ENCODE measurements around the gene NSUN2.

NSUN2 gene

DNA sequence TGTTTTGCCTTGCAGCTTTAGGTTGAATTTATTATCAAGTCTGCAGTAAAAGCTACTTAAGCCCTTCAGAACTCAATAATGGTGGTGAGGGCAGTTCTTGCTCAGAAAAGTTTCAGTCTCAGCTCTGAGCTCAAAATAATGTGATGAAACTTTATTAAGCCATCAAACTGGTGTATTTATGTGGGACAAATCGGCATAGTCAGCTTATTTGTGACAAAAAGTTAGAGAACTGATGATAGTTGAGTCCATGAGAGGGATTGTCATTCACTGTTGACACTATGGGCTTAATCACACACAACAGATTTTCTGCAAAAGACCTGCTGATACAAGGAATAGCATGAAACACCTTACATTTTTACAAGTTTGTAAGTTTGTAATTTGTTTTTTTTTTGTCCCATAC is 9.8 kb upstream of the NSUN2 start:
- DNase-seq: no peak

- no peak for DNase-seq
Measured at GRCh38 chr5:6638236-6638635, 5.4 kb upstream of the NSUN2 start.

DNA sequence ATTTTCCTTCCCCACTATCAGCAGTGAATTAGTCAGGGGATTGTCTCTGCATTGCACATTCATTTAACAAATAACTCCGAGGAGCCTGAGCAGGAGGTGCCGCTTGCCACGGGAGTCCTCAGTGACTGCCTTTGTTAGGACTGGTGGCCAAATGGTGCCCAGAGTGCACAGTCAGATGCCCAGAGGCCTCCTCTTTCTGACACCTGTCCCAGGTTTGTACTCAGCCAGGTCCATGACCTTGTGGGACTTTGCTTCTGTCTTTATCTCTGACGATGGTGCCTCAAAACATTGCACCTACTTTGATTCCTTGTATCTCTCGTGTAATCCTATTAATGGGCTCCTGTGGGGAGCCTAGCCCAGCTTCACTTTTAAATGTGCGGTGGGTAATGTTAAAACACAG is 4.7 kb upstream of the NSUN2 start:
- DNase-seq: no peak

- no peak for DNase-seq
Measured at GRCh38 chr5:6637022-6637421, 4.2 kb upstream of the NSUN2 start.

DNA sequence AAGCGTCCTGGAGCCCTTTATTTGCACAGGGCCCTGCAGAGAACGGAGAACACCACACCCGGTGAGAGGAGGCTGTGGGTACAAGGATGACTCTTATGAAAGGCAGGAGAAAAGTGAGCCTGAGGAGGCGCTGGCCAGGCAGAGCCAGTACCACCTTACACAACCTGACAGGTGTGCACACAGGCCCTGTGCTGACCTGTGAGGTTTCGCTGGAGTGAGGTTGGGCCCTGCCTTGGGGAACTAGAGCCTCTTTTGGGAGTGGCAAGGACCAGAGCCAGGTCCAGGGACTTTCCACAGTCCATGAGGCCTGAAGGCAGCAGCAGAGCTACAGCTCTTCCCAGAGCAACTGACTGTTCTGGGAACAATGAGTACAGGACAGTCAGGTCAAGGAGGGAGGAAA is 3.4 kb upstream of the NSUN2 start:
- no peak for DNase-seq

GRCh38 chr5:6634788-6635430 is 2.1 kb upstream of the NSUN2 start:
- DNase-seq: no peak

- no peak for DNase-seq
Measured at GRCh38 chr5:6634306-6634705, 1.5 kb upstream of the NSUN2 start.

- peak; percentile 86 for DNase-seq
Measured at GRCh38 chr5:6633469-6634245, 813 bp upstream of the NSUN2 start.

- DNase-seq: no peak
Measured at GRCh38 chr5:6632324-6632887, 438 bp downstream of the NSUN2 start.

- DNase-seq: no peak
Measured at GRCh38 chr5:6631441-6631840, 1.4 kb downstream of the NSUN2 start.

- DNase-seq: no peak
Measured at GRCh38 chr5:6626508-6626907, 6.3 kb downstream of the NSUN2 start.

DNA sequence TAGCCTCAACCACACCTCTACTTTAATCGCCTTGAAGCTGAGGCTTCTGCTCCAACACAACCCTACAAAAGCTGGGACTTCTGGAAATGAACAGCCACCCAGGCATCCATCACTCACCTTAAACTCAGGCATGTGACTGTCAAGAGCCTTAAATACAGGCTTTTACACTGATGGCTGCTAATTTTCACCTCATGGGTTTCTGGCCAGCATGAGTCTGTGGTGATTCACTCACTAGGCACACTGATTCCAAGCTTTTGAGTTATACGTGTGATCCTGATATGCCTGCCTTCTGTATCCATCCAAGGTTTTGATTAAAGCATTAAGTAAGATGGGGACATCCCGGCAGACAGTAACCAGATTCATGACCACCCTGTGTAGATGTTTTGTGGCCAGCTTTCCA is 8.9 kb downstream of the NSUN2 start:
- no peak for DNase-seq

GRCh38 chr5:6623228-6623627 is 9.6 kb downstream of the NSUN2 start:
- DNase-seq: no peak

DNA sequence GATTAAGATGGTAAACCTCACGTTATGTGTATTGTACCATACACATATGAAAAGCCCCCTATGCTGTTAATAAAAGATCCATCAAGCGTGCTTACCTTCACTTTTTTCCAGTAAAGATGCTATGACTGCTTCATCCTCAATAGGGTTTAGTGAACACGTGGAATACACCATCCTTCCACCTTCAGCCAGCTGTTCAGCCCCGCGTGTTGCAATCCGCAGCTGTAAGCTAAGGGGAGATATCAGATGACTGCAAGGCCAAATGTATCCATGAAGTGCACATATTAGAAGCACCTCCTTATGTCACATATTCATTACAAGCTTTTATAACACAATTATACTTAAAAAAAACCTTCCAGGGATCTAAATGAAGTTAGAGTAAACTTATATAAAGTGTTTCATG is 16.2 kb downstream of the NSUN2 start:
- DNase-seq: no peak

DNA sequence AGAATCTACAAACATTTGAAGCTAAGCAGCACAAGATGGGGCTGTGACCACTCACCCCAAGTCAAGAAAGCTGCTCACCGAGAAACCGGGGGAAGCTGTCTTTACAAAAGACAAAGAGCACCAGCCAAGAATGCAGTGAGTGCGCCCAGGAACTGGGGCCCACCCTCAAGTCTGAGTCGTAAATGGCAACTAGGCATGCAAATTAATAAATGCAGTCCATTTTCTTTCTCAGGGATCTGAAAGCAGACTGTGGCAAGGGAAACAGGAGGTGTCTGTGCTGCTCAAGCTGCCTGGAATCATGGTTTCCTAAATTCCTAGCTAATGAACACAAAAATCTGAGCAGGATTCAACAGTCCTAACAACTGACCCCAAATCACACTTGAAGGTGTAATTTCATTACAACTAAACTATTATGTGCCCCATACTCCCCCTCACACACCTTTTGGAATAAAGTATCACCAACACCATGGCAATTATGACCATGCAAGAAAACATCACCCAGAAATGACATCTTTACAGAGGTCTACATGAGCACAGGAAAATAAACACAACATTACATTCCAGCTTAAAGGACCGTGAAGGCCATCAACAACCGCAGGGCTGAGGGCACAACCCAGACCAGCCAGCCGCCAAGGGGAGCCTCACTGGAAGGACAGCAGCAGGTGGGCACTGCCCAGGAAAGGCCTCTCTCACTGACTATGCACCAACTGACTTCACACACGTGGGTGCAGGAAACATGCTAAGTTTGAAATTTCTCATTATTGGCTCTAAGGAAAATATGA is 17.6 kb downstream of the NSUN2 start:
- DNase-seq: no peak

GRCh38 chr5:6611334-6612256 is 21.2 kb downstream of the NSUN2 start:
- DNase-seq: no peak

DNA sequence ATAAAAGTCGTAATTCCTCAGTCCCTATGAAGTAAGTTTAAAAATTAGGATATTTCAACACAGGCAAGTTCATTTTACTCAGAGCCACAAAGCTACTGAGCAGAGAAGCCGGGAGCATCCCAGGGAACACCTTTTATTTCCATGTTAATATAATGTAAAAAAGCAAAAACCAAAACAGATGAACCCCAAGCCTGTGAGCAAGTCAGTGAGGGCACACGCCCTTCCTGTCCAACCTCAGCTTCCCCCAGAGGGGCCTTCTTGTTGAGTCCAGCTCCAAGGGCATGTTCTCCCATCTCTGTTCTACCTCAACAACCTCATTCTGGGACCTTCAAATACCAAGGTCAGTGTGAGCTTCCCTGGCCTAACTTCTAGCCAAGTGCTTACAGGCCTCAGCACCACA is 24.8 kb downstream of the NSUN2 start:
- DNase-seq: no peak

GRCh38 chr5:6607559-6607936 is 25.3 kb downstream of the NSUN2 start:
- no peak for DNase-seq

DNA sequence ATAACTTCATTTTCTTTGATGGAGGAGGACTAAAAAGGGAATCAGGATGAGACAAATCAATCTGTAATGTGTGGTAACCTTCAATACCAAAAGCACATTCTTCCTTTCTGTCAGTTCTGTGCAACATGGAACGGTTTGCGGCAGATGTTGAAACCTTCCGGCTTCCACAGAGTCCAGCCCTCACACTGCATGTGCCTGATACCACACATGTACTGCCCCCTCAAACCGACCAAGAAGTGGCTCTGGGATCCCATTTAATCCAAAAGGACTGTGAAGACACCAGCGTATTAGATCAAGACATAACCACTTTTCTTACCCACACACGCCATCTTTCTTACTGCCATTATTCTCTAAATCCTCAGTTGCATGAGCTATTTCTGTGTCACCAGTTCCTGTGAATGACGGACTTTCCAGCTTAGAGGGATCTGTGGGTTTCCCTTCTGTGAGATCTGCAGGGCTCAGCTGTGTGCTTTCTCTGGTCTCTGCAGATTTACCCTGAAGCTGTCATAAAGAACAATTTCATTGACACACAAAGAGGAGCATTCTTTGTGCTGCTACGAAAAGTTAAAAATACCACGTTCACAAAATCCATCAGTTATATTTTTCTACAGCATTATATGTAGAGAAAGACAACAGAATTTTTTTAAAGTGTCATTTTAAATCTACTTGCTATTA is 25.8 kb downstream of the NSUN2 start:
- DNase-seq: no peak

DNA sequence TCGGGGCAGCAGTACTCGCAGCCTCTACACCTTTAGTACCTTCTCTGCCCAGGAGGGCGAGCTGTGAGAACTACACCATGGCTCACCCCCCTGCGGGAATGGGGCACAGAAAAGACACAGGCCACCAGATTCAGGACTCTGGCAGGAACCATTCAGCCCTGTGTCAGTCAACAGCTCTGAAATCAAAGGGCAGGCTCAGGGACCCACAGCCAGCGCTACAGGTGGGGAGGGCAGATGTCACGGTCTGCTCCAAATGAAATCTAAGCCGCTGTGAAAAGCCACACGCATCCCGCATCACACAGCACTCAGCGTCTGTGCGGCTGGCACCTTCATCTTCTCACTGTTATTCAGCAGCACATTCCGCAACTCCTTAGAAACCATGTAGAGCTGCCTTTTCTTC is 27.9 kb downstream of the NSUN2 start:
- no peak for DNase-seq

- DNase-seq: no peak
Measured at GRCh38 chr5:6604341-6604740, 28.5 kb downstream of the NSUN2 start.

- DNase-seq: no peak
Measured at GRCh38 chr5:6603643-6604042, 29.2 kb downstream of the NSUN2 start.

Data from retina (tissue), 1 donor.